ENCODE measurements around the gene ZNF441. TPM values are rescaled to one million over a fixed set of nuclear protein-coding genes. Genes with fewer than 3 reads are reported as not detected.

ZNF441 gene
- total RNA-seq, 4 donors from 2014 or later = 8.3 to 20.9 (median 14.8) TPM

- TF ChIP-seq POLR2A (IDR thresholded peaks at IDR 0.05) (no peak), CTCF (IDR thresholded peaks at IDR 0.05) (no peak), EP300 (IDR thresholded peaks at IDR 0.05; ENCODE audit: low read depth) (no peak), POLR2AphosphoS5 (IDR thresholded peaks at IDR 0.05) (no peak)
- H3K27ac ChIP-seq = no peak overlapping the region
- no peaks in the 10 kb centered on the region for H3K27me3 ChIP-seq
- no peak for DNase-seq
- peaks cover 21 to 29% of the 10 kb centered on the region in 2 donors for H3K9me3 ChIP-seq
- 92% methylated on average over 2 of the region's 2 CpGs for WGBS, 2 donors (ENCODE audit: low coverage in 1 of 2)
- H3K4me1 ChIP-seq = no peaks in the 10 kb centered on the region
- intact Hi-C loops (cut with DNase I; ENCODE audit: low total_unique reads) (no loop called here), in situ Hi-C loops (cut with MboI; ENCODE audit: low pct_ligation_motif_present in 1 of 4, low pct_unique_long_range_greater_than_20kb in 1 of 4, low sequenced_read_pairs in 3 of 4) (no loop called here)
- H3K4me3 ChIP-seq = no peak overlapping the region
- peaks cover 0 to 17% (median 7%) of the 10 kb centered on the region in 4 donors for H3K36me3 ChIP-seq
These were observed 40.2 kb downstream of the ZNF441 start for GRCh38 chr19:11807099-11807380.

DNA sequence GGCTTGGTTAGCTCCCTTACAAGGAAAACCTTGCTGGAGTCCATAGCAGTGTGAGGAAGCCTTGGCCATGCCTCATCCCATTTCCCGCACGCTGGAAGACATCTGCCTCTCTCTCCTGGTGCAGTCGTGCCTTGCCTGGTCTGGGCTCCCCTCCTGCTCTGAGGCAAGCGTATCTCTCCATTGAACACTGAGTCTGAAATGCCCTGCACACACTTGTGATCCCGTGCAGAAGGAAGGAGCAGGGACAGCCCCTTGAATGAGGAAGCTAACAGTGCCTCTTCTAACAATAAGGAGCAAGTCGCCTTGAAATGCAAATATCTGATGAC lies 46.9 kb downstream of the ZNF441 start:
- Histone ChIP-seq H3K4me1 (peaks cover 0 to 18% (median 17%) of the 10 kb centered on the region in 4 donors), H3K4me3 (peak overlapping the region; percentile 83 to 97 (median 84)), H3K27me3 (no peaks in the 10 kb centered on the region), H3K27ac (peak overlapping the region; percentile 94 to 98 (median 96)), H3K9me3 (no peaks in the 10 kb centered on the region), H3K36me3 (peaks cover 0 to 11% (median 1%) of the 10 kb centered on the region in 4 donors)
- TF ChIP-seq POLR2AphosphoS5 (IDR thresholded peaks at IDR 0.05) (no peak), EP300 (IDR thresholded peaks at IDR 0.05; ENCODE audit: low read depth) (no peak)
- 0% methylated on average over 6 of the region's 6 CpGs; no CpG with 5 or more reads in 1 of the 2 donors for WGBS, 2 donors (ENCODE audit: low coverage in 1 of 2)
- DNase-seq = no peak
- in situ Hi-C loops (cut with MboI; ENCODE audit: low pct_ligation_motif_present in 1 of 4, low pct_unique_long_range_greater_than_20kb in 1 of 4, low sequenced_read_pairs in 3 of 4) (no loop called here), intact Hi-C loops (cut with DNase I; ENCODE audit: low total_unique reads) (no loop called here)

DNA sequence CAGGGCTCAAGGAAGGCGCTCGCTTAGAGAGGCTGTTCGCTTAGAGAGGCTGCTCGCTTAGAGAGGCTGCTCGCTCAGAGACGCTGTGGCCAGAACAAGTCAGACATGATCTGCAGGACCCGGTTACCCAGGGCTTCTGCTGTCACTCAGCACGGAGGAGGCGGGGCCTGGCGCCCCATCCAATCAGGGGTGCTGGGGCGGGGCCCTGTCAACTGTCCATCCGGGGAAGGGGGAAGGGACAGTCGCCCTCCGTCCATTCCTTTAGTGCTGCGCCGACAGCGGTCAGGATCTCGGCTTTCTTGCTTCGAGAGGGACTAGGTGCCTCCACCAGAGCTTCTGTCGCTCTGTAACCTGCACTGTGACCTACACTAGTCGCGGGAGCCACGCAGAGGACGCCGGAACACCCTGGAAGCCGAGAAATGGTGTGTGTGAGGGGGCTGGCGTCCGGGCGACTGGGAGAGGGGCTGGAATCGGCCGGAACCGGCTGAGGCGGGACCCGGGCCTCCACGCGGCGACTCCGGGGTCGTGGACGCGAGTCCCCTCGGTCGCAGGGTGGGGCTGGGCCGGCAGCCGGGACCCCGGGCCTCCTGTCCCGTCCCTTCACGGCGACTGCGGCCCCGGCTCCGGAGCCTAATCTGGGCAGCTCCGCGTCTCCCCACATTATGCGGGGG lies 47.4 kb downstream of the ZNF441 start, which contains the start of gene ZNF440:
Gene ZNF440 (plus strand): TSS at position 245 of the 671 bp plus-strand sequence. CDS start 175 bp downstream, at position 420.
- Histone ChIP-seq H3K27ac (peak within 1 kb of the TSS; percentile 94 to 98 (median 96)), H3K27me3 (no peaks in the 10 kb centered on the region), H3K4me1 (peaks cover 0 to 18% (median 17%) of the 10 kb centered on the region in 4 donors), H3K4me3 (peak within 1 kb of the TSS; percentile 83 to 97 (median 84)), H3K9me3 (peaks cover 0 to 3% of the 10 kb centered on the region in 2 donors), H3K36me3 (peaks cover 0 to 16% (median 2%) of the 10 kb centered on the region in 4 donors)
- intact Hi-C loops (cut with DNase I; ENCODE audit: low total_unique reads) = no loop called here
- TF ChIP-seq EP300 (IDR thresholded peaks at IDR 0.05; ENCODE audit: low read depth) (no peak), POLR2A (IDR thresholded peaks at IDR 0.05) (peak; percentile 97), POLR2AphosphoS5 (IDR thresholded peaks at IDR 0.05) (peak; percentile 97 to 98 (median 98)), CTCF (IDR thresholded peaks at IDR 0.05) (no peak)
- in situ Hi-C loops (cut with MboI; ENCODE audit: low pct_ligation_motif_present in 1 of 4, low pct_unique_long_range_greater_than_20kb in 1 of 4, low sequenced_read_pairs in 3 of 4) = no loop called here
- WGBS, 2 donors (ENCODE audit: low coverage in 1 of 2) = 0% methylated on average over 40 of the region's 55 CpGs; no CpG with 5 or more reads in 1 of the 2 donors
- DNase-seq = peak; percentile 98

DNA sequence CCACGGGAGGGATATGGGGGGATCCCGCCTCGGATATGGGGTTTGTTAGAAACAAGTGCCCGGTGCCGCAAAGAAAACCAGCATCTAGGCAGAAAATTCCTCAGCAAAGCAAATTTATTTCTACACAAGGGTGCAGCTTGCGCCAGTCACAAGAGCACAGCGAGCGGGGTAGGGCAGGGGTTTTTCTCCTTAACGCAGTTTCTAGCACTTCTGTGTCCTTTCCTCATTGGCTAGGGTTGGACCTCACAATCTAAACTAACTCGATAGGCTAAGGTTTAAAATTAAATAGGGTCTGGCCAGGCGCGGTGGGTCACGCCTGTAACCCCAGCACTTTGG lies 47.9 kb downstream of the ZNF441 start:
- Histone ChIP-seq H3K9me3 (peaks cover 0 to 3% of the 10 kb centered on the region in 2 donors), H3K4me3 (peak overlapping the region; percentile 83 to 97 (median 84)), H3K27ac (peak overlapping the region; percentile 94 to 98 (median 96)), H3K27me3 (no peaks in the 10 kb centered on the region), H3K4me1 (peaks cover 0 to 18% (median 17%) of the 10 kb centered on the region in 4 donors), H3K36me3 (peaks cover 0 to 21% (median 4%) of the 10 kb centered on the region in 4 donors)
- in situ Hi-C loops (cut with MboI; ENCODE audit: low pct_ligation_motif_present in 1 of 4, low pct_unique_long_range_greater_than_20kb in 1 of 4, low sequenced_read_pairs in 3 of 4) = no loop called here
- intact Hi-C loops (cut with DNase I; ENCODE audit: low total_unique reads) = no loop called here
- TF ChIP-seq CTCF (IDR thresholded peaks at IDR 0.05) (no peak), EP300 (IDR thresholded peaks at IDR 0.05; ENCODE audit: low read depth) (no peak), POLR2A (IDR thresholded peaks at IDR 0.05) (no peak), POLR2AphosphoS5 (IDR thresholded peaks at IDR 0.05) (no peak)
- 0 to 9% methylated on average over 2 to 13 of the region's 13 CpGs for WGBS, 2 donors (ENCODE audit: low coverage in 1 of 2)
- DNase-seq = peak; percentile 24
